Small intestine (tissue), 7 donors: ENCODE data around the gene PFKFB4. TPM values are rescaled to one million over a fixed set of nuclear protein-coding genes. Genes with fewer than 3 reads are reported as not detected.
A peak's percentile ranks its signal among the peaks of the same experiment; 100 is the strongest.

Experiments used
- DNase-seq, 2 donors: peaks; one replicate each; pipeline versions ENCODE4 v3.0.0 to v3.0.0-alpha.2; 2013
- FAIRE-seq: peaks from 2 replicates; lab custom pipeline; 2012; peaks lifted over from hg19 to GRCh38; lab: Jason Lieb, UNC
- H3K27ac ChIP-seq, 3 donors: one replicate each; pipeline ENCODE4 v1.5.1; 2013; ENCODE audit warnings: low read length in 2 of 3, mild to moderate bottlenecking in 2 of 3, control low read depth in 1 of 3, inconsistent platforms in 1 of 3, low read depth in 1 of 3, moderate library complexity in 1 of 3
- H3K27me3 ChIP-seq, 3 donors: one replicate each; pipeline ENCODE4 v1.6.1; 2013; ENCODE audit warnings: low read length in 3 of 3, inconsistent platforms in 1 of 3; ENCODE audit not compliant: control insufficient read depth in 3 of 3, insufficient read depth in 3 of 3
- H3K36me3 ChIP-seq, 3 donors: one replicate each; pipeline ENCODE4 v1.6.1; 2013; ENCODE audit warnings: low read length in 3 of 3, inconsistent platforms in 1 of 3, low read depth in 1 of 3, mild to moderate bottlenecking in 1 of 3, moderate library complexity in 1 of 3; ENCODE audit not compliant: control insufficient read depth in 3 of 3, insufficient read depth in 2 of 3
- H3K4me1 ChIP-seq, 3 donors: one replicate each; pipeline ENCODE4 v1.6.1; 2013; ENCODE audit warnings: low read length in 2 of 3, inconsistent platforms in 1 of 3, low read depth in 1 of 3, mild to moderate bottlenecking in 1 of 3, moderate library complexity in 1 of 3; ENCODE audit not compliant: control insufficient read depth in 3 of 3, insufficient read depth in 2 of 3
- H3K4me3 ChIP-seq, 3 donors: one replicate each; pipeline ENCODE4 v1.5.1; 2013; ENCODE audit warnings: low read length in 3 of 3, control low read depth in 1 of 3, inconsistent platforms in 1 of 3, low read depth in 1 of 3, mild to moderate bottlenecking in 1 of 3, moderate library complexity in 1 of 3
- H3K9me3 ChIP-seq, 2 donors: one replicate each; pipeline ENCODE4 v1.6.1; 2013; ENCODE audit warnings: low read depth in 1 of 2, low read length in 1 of 2; ENCODE audit not compliant: control insufficient read depth in 2 of 2, insufficient read depth in 1 of 2
- WGBS, 3 donors: extraction: QIAGEN DNeasy Blood & Tissue Kit; methylation state at CpG; one replicate each; pipeline ENCODE4 v1.1.7; 2013; 5-methylcytosine and 5-hydroxymethylcytosine counted together
- polyA plus RNA-seq, 4 donors: library from polyadenylated mRNA; stranded (reverse) in 3 of 4; unstranded in 1 of 4; fragments of 200-250 nt in 3 of 4; fragments of 120-200 nt in 1 of 4; gene quantifications; one replicate each; pipeline versions ENCODE4 v1.2.1 to v1.2.3, GENCODE V29; 2013
- donor health status: healthy with polysubstance abuse.
- donor health status: control.
- donor health status: control.
- donor health status: Bipolar disorder and iron deficiency.
- donor health status: healthy.

Gene PFKFB4
- polyA plus RNA-seq, 4 donors = 11.3 to 44.5 (median 19.1) TPM

- WGBS, 3 donors = 42 to 69% (median 51%) methylated on average over 18 to 21 of the region's 21 CpGs
- no peak for FAIRE-seq
- DNase-seq = no peak
- no peak overlapping the region for H3K27ac ChIP-seq
- H3K4me1 ChIP-seq = peaks cover 0 to 19% (median 0%) of the 10 kb centered on the region in 3 donors
- H3K9me3 ChIP-seq = no peaks in the 10 kb centered on the region
- no peak overlapping the region for H3K4me3 ChIP-seq
- peaks cover 0 to 13% (median 0%) of the 10 kb centered on the region in 3 donors for H3K36me3 ChIP-seq
- no peaks in the 10 kb centered on the region for H3K27me3 ChIP-seq
Measured at GRCh38 chr3:48561045-48561736, 4.6 kb upstream of the PFKFB4 start.

- 27 to 74% (median 66%) methylated on average over 5 of the region's 5 CpGs for WGBS, 3 donors
- Histone ChIP-seq H3K4me1 (peaks cover 0 to 24% (median 0%) of the 10 kb centered on the region in 3 donors), H3K27me3 (no peaks in the 10 kb centered on the region), H3K27ac (peak overlapping the region in 2 of 3 donors; percentile 4 to 9), H3K36me3 (peaks cover 0 to 13% (median 0%) of the 10 kb centered on the region in 3 donors), H3K4me3 (no peak overlapping the region), H3K9me3 (no peaks in the 10 kb centered on the region)
- FAIRE-seq = no peak
- no peak for DNase-seq
Measured at GRCh38 chr3:48560648-48561018, 4.0 kb upstream of the PFKFB4 start.

DNA sequence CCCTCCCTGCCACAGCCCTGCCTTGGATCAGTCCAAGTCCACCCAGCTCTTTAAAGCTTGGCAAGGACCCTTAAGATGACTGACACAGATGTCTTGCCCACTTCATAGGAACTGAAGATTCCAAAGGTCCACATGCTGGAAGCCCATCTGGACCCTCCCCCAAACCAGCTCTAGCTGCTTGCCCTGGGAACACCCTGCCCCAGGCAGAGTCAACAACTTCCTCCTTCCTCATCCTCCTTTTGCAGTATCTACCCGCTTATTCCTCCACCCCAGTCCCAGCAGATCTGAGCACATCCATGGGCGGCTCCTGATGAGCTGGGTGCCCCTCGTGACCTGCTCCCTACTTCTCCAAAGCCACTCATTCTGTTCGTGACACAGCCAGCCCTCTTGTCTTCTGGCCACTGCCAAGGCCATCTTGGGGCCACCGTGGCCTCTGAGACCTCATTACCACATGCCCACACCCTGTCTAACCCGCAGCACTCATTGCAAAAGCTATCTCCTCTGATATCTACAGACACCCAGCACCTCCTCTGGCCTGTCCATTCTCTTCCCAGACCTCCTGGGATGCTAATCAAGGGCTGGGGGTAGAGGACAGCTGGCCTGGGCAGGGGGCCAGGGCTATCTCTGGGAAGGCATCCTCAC lies 2.0 kb upstream of the PFKFB4 start:
- Histone ChIP-seq H3K36me3 (no peaks in the 10 kb centered on the region), H3K4me1 (peaks cover 0 to 41% (median 2%) of the 10 kb centered on the region in 3 donors), H3K4me3 (no peak overlapping the region), H3K27ac (peak overlapping the region in 1 of 3 donors; percentile 1), H3K9me3 (no peaks in the 10 kb centered on the region), H3K27me3 (no peaks in the 10 kb centered on the region)
- FAIRE-seq (no peak), DNase-seq (no peak)
- WGBS, 3 donors = 57 to 61% (median 61%) methylated on average over 6 of the region's 6 CpGs

DNA sequence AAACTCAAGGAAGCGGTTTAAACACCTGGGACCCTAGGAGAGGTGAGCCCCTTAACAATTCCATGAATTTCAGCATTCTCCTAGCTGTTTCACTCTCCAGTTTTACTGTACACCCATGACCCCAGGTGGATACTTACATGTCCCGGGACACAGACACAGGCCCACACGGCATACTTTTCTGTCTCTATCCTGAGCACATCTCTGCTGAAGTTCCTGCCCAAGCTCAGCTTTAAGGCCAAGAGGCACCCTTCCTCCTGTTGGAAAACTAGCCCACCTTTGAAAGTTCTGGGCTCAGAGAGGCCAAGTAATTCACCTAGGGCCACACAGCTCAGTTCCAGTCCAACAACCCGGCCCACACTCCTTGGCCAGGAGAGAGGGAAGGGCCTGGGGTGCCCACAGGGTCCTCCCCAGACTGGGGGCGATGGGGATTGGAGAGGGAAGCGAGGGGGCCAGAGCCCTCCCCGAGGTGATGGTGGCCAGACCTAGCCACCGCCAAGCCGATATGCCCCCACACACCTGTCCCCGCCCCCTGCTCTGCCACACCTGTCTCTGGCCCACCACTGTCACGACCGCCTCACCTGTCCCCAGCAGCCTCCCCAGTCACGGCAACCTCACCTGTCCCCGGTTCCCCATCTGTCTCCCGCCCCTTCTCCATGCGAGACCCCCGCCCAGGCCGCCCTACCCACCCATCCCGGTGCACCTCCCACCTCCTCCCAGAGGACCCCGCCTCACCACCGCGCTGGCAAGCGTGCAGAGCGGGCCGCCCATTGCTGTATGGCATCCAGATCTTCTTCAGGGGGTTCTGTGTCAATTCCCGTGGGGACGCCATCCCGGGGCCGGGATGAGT lies 431 bp downstream of the PFKFB4 start:
- DNase-seq (peak in 1 of 2 donors; percentile 19), FAIRE-seq (no peak)
- H3K27me3 ChIP-seq = no peaks in the 10 kb centered on the region
- 4 to 14% (median 13%) methylated on average over 24 to 29 of the region's 29 CpGs for WGBS, 3 donors
- H3K4me1 ChIP-seq = peaks cover 0 to 60% (median 2%) of the 10 kb centered on the region in 3 donors
- H3K4me3 ChIP-seq = peak overlapping the region; percentile 51 to 84 (median 71)
- peaks cover 0 to 7% (median 0%) of the 10 kb centered on the region in 3 donors for H3K36me3 ChIP-seq
- H3K9me3 ChIP-seq = no peaks in the 10 kb centered on the region
- peak overlapping the region; percentile 13 to 72 (median 71) for H3K27ac ChIP-seq

DNA sequence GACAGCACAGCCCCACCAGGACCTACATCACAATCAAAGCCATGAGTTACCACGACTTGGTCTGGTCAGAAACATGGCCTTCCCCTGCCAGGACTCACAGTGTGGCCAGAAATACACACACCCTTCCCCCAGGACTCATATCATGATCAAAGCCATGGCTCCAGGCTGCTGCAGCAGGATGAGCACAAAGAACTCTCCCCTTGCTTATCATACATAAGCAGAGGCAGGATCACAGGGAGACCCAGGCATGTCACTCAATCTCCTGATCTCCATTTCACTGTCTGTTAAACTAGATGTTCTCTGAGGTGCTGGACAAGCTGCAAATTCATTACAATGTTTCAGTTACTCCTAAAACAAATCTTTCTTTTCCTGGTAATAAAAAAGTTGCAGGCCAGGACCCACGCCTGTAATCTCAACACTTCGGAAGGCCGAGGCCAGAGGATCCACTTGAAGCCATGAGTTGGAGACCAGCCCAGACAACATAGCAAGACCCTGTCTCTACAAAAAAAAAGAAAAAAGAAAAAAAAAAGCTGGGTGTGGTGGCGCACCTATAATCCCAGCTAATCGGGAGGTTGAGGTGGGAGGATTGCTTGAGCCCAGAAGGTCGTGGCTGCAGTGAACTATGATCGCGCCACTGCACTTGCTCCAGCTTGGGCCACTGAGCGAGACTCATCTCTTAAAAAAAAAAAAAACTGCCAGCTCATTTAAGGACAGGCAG lies 1.2 kb downstream of the PFKFB4 start:
- Histone ChIP-seq H3K4me1 (peaks cover 0 to 53% (median 2%) of the 10 kb centered on the region in 3 donors), H3K27me3 (no peaks in the 10 kb centered on the region), H3K27ac (peak overlapping the region; percentile 13 to 72 (median 71)), H3K36me3 (peaks cover 0 to 11% (median 0%) of the 10 kb centered on the region in 3 donors), H3K9me3 (no peaks in the 10 kb centered on the region), H3K4me3 (peak overlapping the region in 2 of 3 donors; percentile 71 to 84)
- DNase-seq (peak in 1 of 2 donors; percentile 55), FAIRE-seq (no peak)
- WGBS, 3 donors = 30 to 64% (median 36%) methylated on average over 10 of the region's 10 CpGs

DNA sequence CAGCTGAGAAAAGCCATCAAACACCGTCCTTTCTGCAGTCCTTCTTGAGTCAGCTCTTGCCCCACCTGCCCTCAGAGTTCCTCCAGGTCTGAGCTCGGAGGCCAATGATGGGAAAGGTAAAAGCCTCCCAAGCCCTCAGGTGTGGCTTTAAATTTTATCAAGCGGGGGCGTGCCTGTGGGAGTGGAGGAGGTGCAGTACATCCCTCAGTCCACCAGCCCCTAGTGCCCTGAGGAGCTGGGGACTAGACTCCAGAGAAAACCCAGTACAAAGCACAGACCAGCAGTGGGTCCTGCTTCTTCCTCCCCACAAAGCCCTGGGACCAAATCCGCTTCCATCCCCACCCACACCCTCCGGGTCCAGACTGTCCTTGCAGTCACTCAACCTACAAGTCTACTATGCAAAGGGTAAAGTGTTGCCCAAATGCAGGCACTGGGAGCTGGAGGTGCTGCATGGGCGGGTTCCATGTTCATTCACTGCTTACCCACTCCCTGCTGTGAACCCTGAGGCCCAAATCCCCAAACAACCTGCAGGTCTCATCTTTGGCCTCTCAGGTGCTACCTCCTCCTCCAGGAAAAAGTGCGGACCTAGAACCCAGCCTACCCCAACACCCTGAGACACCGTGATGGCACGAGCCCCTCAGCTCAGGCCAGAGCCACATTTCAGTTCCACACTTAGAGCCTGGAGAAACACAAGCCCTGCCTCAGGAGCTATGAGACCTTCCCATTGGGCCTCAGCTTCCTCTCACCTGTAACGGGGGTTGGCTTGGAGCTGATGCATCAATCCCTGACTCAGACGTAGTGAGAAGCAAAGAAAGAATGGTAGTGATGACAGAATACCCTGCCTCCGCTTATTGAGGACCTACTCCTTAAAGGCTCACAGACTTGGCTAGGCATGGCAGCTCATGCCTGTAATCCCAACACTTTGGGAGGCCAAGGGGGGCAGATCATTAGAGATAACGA lies 2.4 kb downstream of the PFKFB4 start:
- FAIRE-seq (no peak), DNase-seq (peak in 1 of 2 donors; percentile 20)
- H3K36me3 ChIP-seq = peaks cover 0 to 22% (median 0%) of the 10 kb centered on the region in 3 donors
- H3K4me1 ChIP-seq = peaks cover 0 to 51% (median 2%) of the 10 kb centered on the region in 3 donors
- H3K4me3 ChIP-seq = no peak overlapping the region
- no peaks in the 10 kb centered on the region for H3K27me3 ChIP-seq
- H3K9me3 ChIP-seq = no peaks in the 10 kb centered on the region
- peak overlapping the region; percentile 6 to 75 (median 62) for H3K27ac ChIP-seq
- WGBS, 3 donors = 49 to 79% (median 49%) methylated on average over 14 of the region's 14 CpGs

DNA sequence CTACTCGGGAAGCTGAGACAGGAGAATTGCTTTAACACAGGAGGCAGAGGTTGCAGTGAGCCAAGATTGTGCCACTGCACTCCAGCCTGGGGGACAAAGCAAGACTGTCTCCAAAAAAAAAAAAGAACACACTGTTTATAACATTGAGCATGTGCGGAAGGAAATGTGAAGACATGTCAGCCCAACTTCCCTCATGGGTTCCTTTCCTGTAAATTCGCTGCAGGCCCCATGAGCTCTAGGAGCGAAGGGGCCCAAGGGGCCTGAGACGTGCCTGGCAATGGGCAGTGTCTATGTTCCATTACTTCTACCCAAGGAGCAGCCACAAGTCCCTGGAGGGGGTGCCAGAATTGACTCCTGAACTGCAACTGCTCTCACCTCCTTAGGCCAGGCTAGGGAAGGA lies 3.2 kb downstream of the PFKFB4 start:
- Histone ChIP-seq H3K27ac (peak overlapping the region; percentile 42 to 75 (median 62)), H3K9me3 (no peaks in the 10 kb centered on the region), H3K4me1 (peaks cover 0 to 51% (median 2%) of the 10 kb centered on the region in 3 donors), H3K27me3 (no peaks in the 10 kb centered on the region), H3K4me3 (no peak overlapping the region), H3K36me3 (peaks cover 0 to 30% (median 0%) of the 10 kb centered on the region in 3 donors)
- no peak for FAIRE-seq
- 64 to 78% (median 74%) methylated on average over 5 of the region's 5 CpGs for WGBS, 3 donors
- no peak for DNase-seq
